GM12878 (cell line): ENCODE measurements around the gene KRT78. TPM values are rescaled to one million over a fixed set of nuclear protein-coding genes. Genes with fewer than 3 reads are reported as not detected.

Experiments
- ATAC-seq: fragments of 200-7000 bp; cut with Tn5 transposase; 3 replicates; pipeline ENCODE4 v1.9.1; 2020; ENCODE audit warnings: mild to moderate bottlenecking, moderate library complexity
- BruUV-seq: library from RNA; stranded (reverse); fragments of 400-500 nt; replicated peaks from 2 replicates; lab custom pipeline; 2021; lab: Mats Ljungman, UMichigan
- CTCF ChIA-PET: fragments of 300-600 bp; sonication (Branson Sonifier 250); formaldehyde crosslinking; extraction: SDS; loops from one replicate; lab custom pipeline; 2021; ENCODE audit warnings: inconsistent platforms; lab: Yijun Ruan, JAX
- POLR2A ChIA-PET: fragments of 350-600 bp; formaldehyde crosslinking; extraction: SDS; loops from one replicate; lab custom pipeline; 2021; ENCODE audit warnings: inconsistent platforms; lab: Charles Lee
- RAD21 ChIA-PET: fragments of 300-600 bp; sonication (Branson Sonifier 250); formaldehyde crosslinking; loops from one replicate; lab custom pipeline; 2023; ENCODE audit warnings: antibody characterized with exemption; ENCODE audit not compliant: unreplicated experiment; lab: Charles Lee
- SMC1A ChIA-PET: fragments of 300-600 bp; sonication (Branson Sonifier 250); formaldehyde crosslinking; loops from one replicate; lab custom pipeline; 2023; ENCODE audit not compliant: unreplicated experiment, uncharacterized antibody; lab: Charles Lee
- DNase-seq: peaks from one replicate; pipeline ENCODE4 v3.0.0-alpha.2; 2011; ENCODE audit warnings: low read depth, low spot score
- FAIRE-seq: peaks from 3 replicates; lab custom pipeline; 2011; peaks lifted over from hg19 to GRCh38; lab: Jason Lieb, UNC
- H2AFZ ChIP-seq: 2 replicates; pipeline ENCODE4 v1.6.0; 2011; ENCODE audit warnings: low read depth, low read length, control low read depth; ENCODE audit not compliant: control insufficient read depth
- H3K27ac ChIP-seq: 2 replicates; pipeline ENCODE4 v1.5.1; 2011; ENCODE audit warnings: control low read depth; ENCODE audit not compliant: control insufficient read depth, insufficient read depth
- H3K27me3 ChIP-seq, 2 experiments: replicated peaks in 1 of 2; 2 replicates each; pipeline versions ENCODE4 v1.6.0 to v1.6.1; 2011; ENCODE audit warnings: low read length in 1 of 2; ENCODE audit not compliant: control insufficient read depth in 2 of 2, insufficient read depth in 2 of 2
- H3K36me3 ChIP-seq, 2 experiments: 2 replicates each; pipeline ENCODE4 v1.5.1; 2011; ENCODE audit warnings: low read length in 1 of 2; ENCODE audit not compliant: control insufficient read depth in 2 of 2, insufficient read depth in 2 of 2
- H3K4me1 ChIP-seq: 2 replicates; pipeline ENCODE4 v1.6.1; 2011; ENCODE audit warnings: mild to moderate bottlenecking, low read length, moderate library complexity, mixed read lengths; ENCODE audit not compliant: control insufficient read depth, insufficient read depth
- H3K4me2 ChIP-seq: 2 replicates; pipeline ENCODE4 v1.6.0; 2011; ENCODE audit warnings: control low read depth; ENCODE audit not compliant: control insufficient read depth, insufficient read depth
- H3K4me3 ChIP-seq: fragments of 200-600 bp; sonication (generic); 2 replicates; pipeline ENCODE4 v1.5.1; 2016
- H3K79me2 ChIP-seq: 2 replicates; pipeline ENCODE4 v1.6.0; 2011; ENCODE audit warnings: low read length; ENCODE audit not compliant: control insufficient read depth, insufficient read depth
- H3K9ac ChIP-seq: 2 replicates; pipeline ENCODE4 v1.8.0; 2011; ENCODE audit warnings: low read length, control low read depth, mixed read lengths; ENCODE audit not compliant: control insufficient read depth, insufficient read depth
- H3K9me3 ChIP-seq: replicated peaks from 3 replicates; pipeline ENCODE4 v1.5.1; 2011; ENCODE audit warnings: mild to moderate bottlenecking, low read length; ENCODE audit not compliant: control insufficient read depth, insufficient read depth
- H4K20me1 ChIP-seq: 2 replicates; pipeline ENCODE4 v1.6.0; 2011; ENCODE audit not compliant: control insufficient read depth, insufficient read depth
- BHLHE40 ChIP-seq, 2 experiments: fragments of 450-650 bp in 1 of 2; IDR thresholded peaks; 2 replicates each; pipeline ENCODE4 v1.6.1; 2011 to 2017; ENCODE audit warnings: low read depth in 2 of 2, borderline replicate concordance in 1 of 2, improper control_type of control experiment in 1 of 2, low read length in 1 of 2, mild to moderate bottlenecking in 1 of 2
- BMI1 ChIP-seq: fragments of 450-650 bp; IDR thresholded peaks from 2 replicates; pipeline ENCODE4 v1.6.1; 2016; ENCODE audit warnings: mild to moderate bottlenecking, moderate library complexity, borderline replicate concordance
- CBX3 ChIP-seq: fragments of 200-600 bp; sonication (generic); IDR thresholded peaks from 2 replicates; pipeline ENCODE4 v1.6.1; 2016; ENCODE audit warnings: low read depth, borderline replicate concordance
- CREM ChIP-seq: IDR thresholded peaks from 2 replicates; pipeline ENCODE4 v1.6.1; 2014; ENCODE audit warnings: antibody characterized with exemption, low read depth
- KAT2A ChIP-seq: conservative IDR thresholded peaks from 2 replicates; pipeline ENCODE4 v1.6.1; 2011; ENCODE audit warnings: low read depth, low read length; ENCODE audit not compliant: control insufficient read depth
- MXI1 ChIP-seq: fragments of 150-350 bp; IDR thresholded peaks from 2 replicates; pipeline ENCODE4 v1.6.1; 2011; ENCODE audit warnings: low read depth, mild to moderate bottlenecking, inconsistent platforms, low read length, improper control_type of control experiment
- NFYA ChIP-seq: IDR thresholded peaks from 2 replicates; pipeline ENCODE4 v1.6.1; 2011; ENCODE audit warnings: low read depth, mild to moderate bottlenecking, low read length, improper control_type of control experiment, borderline replicate concordance
- NKRF ChIP-seq: fragments of 450-650 bp; conservative IDR thresholded peaks from 2 replicates; pipeline ENCODE4 v1.6.1; 2017; ENCODE audit warnings: mild to moderate bottlenecking, moderate library complexity
- PAX8 ChIP-seq: fragments of 450-650 bp; IDR thresholded peaks from 2 replicates; pipeline ENCODE4 v1.6.1; 2017; ENCODE audit warnings: mild to moderate bottlenecking, moderate library complexity
- SMAD1 ChIP-seq: fragments of 450-650 bp; IDR thresholded peaks from 2 replicates; pipeline ENCODE4 v1.6.1; 2018; ENCODE audit warnings: mild to moderate bottlenecking, low read depth; ENCODE audit not compliant: partially characterized antibody
- STAT3 ChIP-seq: IDR thresholded peaks from 2 replicates; pipeline ENCODE4 v1.6.1; 2011; ENCODE audit warnings: low read depth, low read length, improper control_type of control experiment
- YBX1 ChIP-seq: fragments of 450-650 bp; IDR thresholded peaks from 2 replicates; pipeline ENCODE4 v1.6.1; 2016; ENCODE audit warnings: antibody characterized with exemption
- ZNF217 ChIP-seq: fragments of 450-650 bp; IDR thresholded peaks from 2 replicates; pipeline ENCODE4 v1.6.1; 2017; ENCODE audit warnings: antibody characterized with exemption, mild to moderate bottlenecking
- ZNF24 ChIP-seq: fragments of 450-650 bp; IDR thresholded peaks from 2 replicates; pipeline ENCODE4 v1.6.1; 2017; ENCODE audit warnings: antibody characterized with exemption, mild to moderate bottlenecking
- WGBS: methylation state at CpG from one replicate; pipeline ENCODE4 v1.1.6; 2016; ENCODE audit warnings: low lambda C conversion rate; ENCODE audit not compliant: insufficient replicate concordance, insufficient coverage; ENCODE audit errors: missing lambda C conversion rate; 5-methylcytosine and 5-hydroxymethylcytosine counted together
- in situ Hi-C: fragments of 300-500 bp; cut with MboI; formaldehyde crosslinking; loops from 9 replicates; pipeline ENCODE4 v1.14.3; 2018; ENCODE audit warnings: mixed read lengths
- intact Hi-C: fragments of 100-400 bp; cut with micrococcal nuclease; formaldehyde crosslinking; loops from one replicate; pipeline ENCODE4 v1.14.2; 2022; ENCODE audit not compliant: unreplicated experiment
- polyA plus RNA-seq, 11 experiments: library from polyadenylated mRNA; depleted of rRNA in 4 of 11; unstranded in 6 of 11; stranded (reverse) in 5 of 11; fragments of >200 nt; fragmentation: Nextera tagmentation in 4 of 11; fragmentation: Illumina TruSeq in 1 of 11; extraction: Ambion mirVana in 4 of 11; extraction: Trizol in 1 of 11; gene quantifications; 1 replicate in 1 of 11; 2 replicates in 10 of 11; pipeline versions ENCODE4 v1.2.1 to v1.2.3, GENCODE V29; 2011 to 2016; ENCODE audit warnings: inconsistent platforms in 2 of 11, missing spikeins in 2 of 11, low read depth in 1 of 11
- total RNA-seq, 4 experiments: library from RNA; depleted of rRNA in 3 of 4; stranded (reverse); fragments of >200 nt in 3 of 4; fragmentation: Illumina TruSeq in 1 of 4; extraction: Trizol in 1 of 4; gene quantifications; 2 replicates each; pipeline versions ENCODE4 v1.2.1 to v1.2.3, GENCODE V29; 2013 to 2021
- TF ChIP-seq, protein P1 (sequence below), 3 experiments: IDR thresholded peaks in 2 of 3; conservative IDR thresholded peaks in 1 of 3; 2 replicates each; pipeline ENCODE4 v1.5.1; 2011; ENCODE audit warnings: low read depth in 3 of 3, low read length in 3 of 3, mild to moderate bottlenecking in 3 of 3, control low read depth in 2 of 3, moderate library complexity in 2 of 3, inconsistent platforms in 1 of 3, mixed read lengths in 1 of 3; ENCODE audit not compliant: control insufficient read depth in 2 of 3, insufficient read depth in 1 of 3; ENCODE audit errors: extremely low read depth in 1 of 3
- TF ChIP-seq, protein P2 (sequence below): fragments of 450-650 bp; formaldehyde crosslinking; IDR thresholded peaks from 2 replicates; pipeline ENCODE4 v1.5.0; 2022; ENCODE audit warnings: mild to moderate bottlenecking, missing genetic modification characterization

KRT78 gene
- total and polyA plus RNA-seq, 10 of the 15 experiments (the other 5 are each of a cell fraction or from before 2014, with no cell fraction given) = 0.07 TPM; not detected in 9

- no peak for TF ChIP-seq ZNF217
- TF ChIP-seq CREM = no peak
- no peak for TF ChIP-seq ZNF24
- TF ChIP-seq BMI1 = no peak
- TF ChIP-seq SMAD1 = no peak
- TF ChIP-seq BHLHE40 (IDR thresholded peaks at IDR 0.05; ENCODE audit: borderline replicate concordance in 1 of 2, low read depth in 2 of 2, low read length in 1 of 2) = no peak
- TF ChIP-seq NFYA = no peak
- no peak for TF ChIP-seq YBX1
- no peak for TF ChIP-seq CBX3
- TF ChIP-seq NKRF = no peak
Observed at GRCh38 chr12:52891044-52891443, 42.2 kb upstream of the KRT78 start (continued).

GRCh38 chr12:52890417-52890816 lies 41.6 kb upstream of the KRT78 start:
- FAIRE-seq (no peak), DNase-seq (no peak), ATAC-seq (no peak)
- BruUV-seq = no TSS peak
- no peak overlapping the region for H3K27ac ChIP-seq
- no peaks in the 10 kb centered on the region for H3K36me3 ChIP-seq
- no peaks in the 10 kb centered on the region for H3K9me3 ChIP-seq
- H3K4me3 ChIP-seq = no peak overlapping the region
- H3K79me2 ChIP-seq = no peaks in the 10 kb centered on the region
- WGBS = 65% methylated on average over 3 of the region's 3 CpGs
- H3K9ac ChIP-seq = no peak overlapping the region
- ChIA-PET CTCF (interaction anchor here (14.7 kb wide), 1 partner anchor 93 kb away, joined by 418 read pairs; no protein-coding TSS in a partner anchor), POLR2A (no interaction called here), RAD21 (no interaction called here), SMC1A (no interaction called here)
- no peak overlapping the region for H2AFZ ChIP-seq
- H3K27me3 ChIP-seq = no peaks in the 10 kb centered on the region; a peak in 1 of 4 replicates
- in situ Hi-C loops (no loop called here), intact Hi-C loops (no loop called here)
- no peaks in the 10 kb centered on the region for H3K4me1 ChIP-seq
- H3K4me2 ChIP-seq = no peak overlapping the region
- H4K20me1 ChIP-seq = no peaks in the 10 kb centered on the region
- TF ChIP-seq MXI1 (no peak), PAX8 (no peak), BHLHE40 (IDR thresholded peaks at IDR 0.05; ENCODE audit: borderline replicate concordance in 1 of 2, low read depth in 2 of 2, low read length in 1 of 2) (no peak), KAT2A (no peak), STAT3 (no peak)
- TF ChIP-seq, protein P1, sequence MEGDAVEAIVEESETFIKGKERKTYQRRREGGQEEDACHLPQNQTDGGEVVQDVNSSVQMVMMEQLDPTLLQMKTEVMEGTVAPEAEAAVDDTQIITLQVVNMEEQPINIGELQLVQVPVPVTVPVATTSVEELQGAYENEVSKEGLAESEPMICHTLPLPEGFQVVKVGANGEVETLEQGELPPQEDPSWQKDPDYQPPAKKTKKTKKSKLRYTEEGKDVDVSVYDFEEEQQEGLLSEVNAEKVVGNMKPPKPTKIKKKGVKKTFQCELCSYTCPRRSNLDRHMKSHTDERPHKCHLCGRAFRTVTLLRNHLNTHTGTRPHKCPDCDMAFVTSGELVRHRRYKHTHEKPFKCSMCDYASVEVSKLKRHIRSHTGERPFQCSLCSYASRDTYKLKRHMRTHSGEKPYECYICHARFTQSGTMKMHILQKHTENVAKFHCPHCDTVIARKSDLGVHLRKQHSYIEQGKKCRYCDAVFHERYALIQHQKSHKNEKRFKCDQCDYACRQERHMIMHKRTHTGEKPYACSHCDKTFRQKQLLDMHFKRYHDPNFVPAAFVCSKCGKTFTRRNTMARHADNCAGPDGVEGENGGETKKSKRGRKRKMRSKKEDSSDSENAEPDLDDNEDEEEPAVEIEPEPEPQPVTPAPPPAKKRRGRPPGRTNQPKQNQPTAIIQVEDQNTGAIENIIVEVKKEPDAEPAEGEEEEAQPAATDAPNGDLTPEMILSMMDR (IDR thresholded peaks at IDR 0.05 in 2 of 3, conservative IDR thresholded peaks at IDR 0.05 in 1 of 3; ENCODE audit: control insufficient read depth in 2 of 3, extremely low read depth in 1 of 3, insufficient read depth in 1 of 3, low read depth in 3 of 3, low read length in 3 of 3) = no peak
- TF ChIP-seq, protein P2, sequence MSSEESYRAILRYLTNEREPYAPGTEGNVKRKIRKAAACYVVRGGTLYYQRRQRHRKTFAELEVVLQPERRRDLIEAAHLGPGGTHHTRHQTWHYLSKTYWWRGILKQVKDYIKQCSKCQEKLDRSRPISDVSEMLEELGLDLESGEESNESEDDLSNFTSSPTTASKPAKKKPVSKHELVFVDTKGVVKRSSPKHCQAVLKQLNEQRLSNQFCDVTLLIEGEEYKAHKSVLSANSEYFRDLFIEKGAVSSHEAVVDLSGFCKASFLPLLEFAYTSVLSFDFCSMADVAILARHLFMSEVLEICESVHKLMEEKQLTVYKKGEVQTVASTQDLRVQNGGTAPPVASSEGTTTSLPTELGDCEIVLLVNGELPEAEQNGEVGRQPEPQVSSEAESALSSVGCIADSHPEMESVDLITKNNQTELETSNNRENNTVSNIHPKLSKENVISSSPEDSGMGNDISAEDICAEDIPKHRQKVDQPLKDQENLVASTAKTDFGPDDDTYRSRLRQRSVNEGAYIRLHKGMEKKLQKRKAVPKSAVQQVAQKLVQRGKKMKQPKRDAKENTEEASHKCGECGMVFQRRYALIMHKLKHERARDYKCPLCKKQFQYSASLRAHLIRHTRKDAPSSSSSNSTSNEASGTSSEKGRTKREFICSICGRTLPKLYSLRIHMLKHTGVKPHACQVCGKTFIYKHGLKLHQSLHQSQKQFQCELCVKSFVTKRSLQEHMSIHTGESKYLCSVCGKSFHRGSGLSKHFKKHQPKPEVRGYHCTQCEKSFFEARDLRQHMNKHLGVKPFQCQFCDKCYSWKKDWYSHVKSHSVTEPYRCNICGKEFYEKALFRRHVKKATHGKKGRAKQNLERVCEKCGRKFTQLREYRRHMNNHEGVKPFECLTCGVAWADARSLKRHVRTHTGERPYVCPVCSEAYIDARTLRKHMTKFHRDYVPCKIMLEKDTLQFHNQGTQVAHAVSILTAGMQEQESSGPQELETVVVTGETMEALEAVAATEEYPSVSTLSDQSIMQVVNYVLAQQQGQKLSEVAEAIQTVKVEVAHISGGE (CRISPR knock-in tag) = no peak
